Panc1 (cell line): Measurements from ENCODE around the gene HOXA9.

Experiments used
- CTCF ChIP-seq: fragments of 450-650 bp; IDR thresholded peaks from 2 replicates; pipeline ENCODE4 v1.5.1; 2017; ENCODE audit warnings: mild to moderate bottlenecking
- REST ChIP-seq, 2 experiments: IDR thresholded peaks; 2 replicates each; pipeline ENCODE4 v1.6.1; 2011 to 2012; ENCODE audit warnings: low read depth in 2 of 2, control low read depth in 1 of 2, low read length in 1 of 2, mild to moderate bottlenecking in 1 of 2, moderate library complexity in 1 of 2; ENCODE audit not compliant: insufficient read depth in 1 of 2

- TF ChIP-seq CTCF = no peak
- TF ChIP-seq REST (IDR thresholded peaks at IDR 0.05; ENCODE audit: insufficient read depth in 1 of 2, low read depth in 2 of 2, low read length in 1 of 2) = no peak
Observed at GRCh38 chr7:27154369-27154768, 11.0 kb downstream of the HOXA9 start.
